ENCODE measurements around the gene ELOB.
A peak's percentile ranks its signal among the peaks of the same experiment; 100 is the strongest.

Gene ELOB

GRCh38 chr16:2761886-2762583 lies 15.0 kb downstream of the ELOB start:
- no peak overlapping the region for H3K4me3 ChIP-seq (ENCODE audit: low read depth, low read length)
- DNase-seq (ENCODE audit: low read depth): no peak
- no peak for TF ChIP-seq CTCF (IDR thresholded peaks at IDR 0.05; ENCODE audit: control insufficient read depth, extremely low read depth, insufficient read depth)

- no peak for TF ChIP-seq CTCF (IDR thresholded peaks at IDR 0.05; ENCODE audit: control insufficient read depth, extremely low read depth, insufficient read depth)
- DNase-seq (ENCODE audit: low read depth): no peak
- H3K4me3 ChIP-seq (ENCODE audit: low read depth, low read length): no peak overlapping the region
Observed at GRCh38 chr16:2761472-2761871, 15.6 kb downstream of the ELOB start.

- no peak for DNase-seq (ENCODE audit: low read depth)
- no peak overlapping the region for H3K4me3 ChIP-seq (ENCODE audit: low read depth, low read length)
- no peak for TF ChIP-seq CTCF (IDR thresholded peaks at IDR 0.05; ENCODE audit: control insufficient read depth, extremely low read depth, insufficient read depth)
Observed at GRCh38 chr16:2757344-2757743, 19.7 kb downstream of the ELOB start.

GRCh38 chr16:2756288-2757015 lies 20.6 kb downstream of the ELOB start:
- TF ChIP-seq CTCF (IDR thresholded peaks at IDR 0.05; ENCODE audit: control insufficient read depth, extremely low read depth, insufficient read depth): no peak

GRCh38 chr16:2755158-2755557 lies 21.9 kb downstream of the ELOB start:
- TF ChIP-seq CTCF (IDR thresholded peaks at IDR 0.05; ENCODE audit: control insufficient read depth, extremely low read depth, insufficient read depth): no peak
- peak overlapping the region; percentile 60 for H3K4me3 ChIP-seq (ENCODE audit: low read depth, low read length)
- DNase-seq (ENCODE audit: low read depth): peak; percentile 40

More at GRCh38 chr16:2756288-2757015, 20.6 kb downstream of the ELOB start:
- no peak overlapping the region for H3K4me3 ChIP-seq (ENCODE audit: low read depth, low read length)
- DNase-seq (ENCODE audit: low read depth): no peak

GRCh38 chr16:2753733-2754020 lies 23.4 kb downstream of the ELOB start:
- H3K4me3 ChIP-seq (ENCODE audit: low read depth, low read length): peak overlapping the region; percentile 60
- DNase-seq (ENCODE audit: low read depth): no peak
- TF ChIP-seq CTCF (IDR thresholded peaks at IDR 0.05; ENCODE audit: control insufficient read depth, extremely low read depth, insufficient read depth): no peak

All from LNCaP clone FGC (cell line).